ENCODE data around the gene TMA7B.

The TMA7B gene

GRCh38 chr22:39965748-39966147 lies 5.6 kb downstream of the TMA7B start:
- Histone ChIP-seq H3K36me3 (ENCODE audit: control insufficient read depth, insufficient read depth, low read length) (no peaks in the 10 kb centered on the region), H3K4me3 (ENCODE audit: low read length) (no peak overlapping the region), H3K9ac (ENCODE audit: low read length) (no peak overlapping the region), H3K27ac (ENCODE audit: low read depth, low read length) (no peak overlapping the region), H3K27me3 (ENCODE audit: control insufficient read depth, insufficient read depth, low read length) (no peaks in the 10 kb centered on the region), H3K4me1 (ENCODE audit: control insufficient read depth, insufficient read depth, low read length) (no peaks in the 10 kb centered on the region)

- no peak overlapping the region for H3K27ac ChIP-seq (ENCODE audit: low read depth, low read length)
Measured at GRCh38 chr22:39966470-39966869, 6.3 kb downstream of the TMA7B start.

GRCh38 chr22:39967103-39967829 lies 7.1 kb downstream of the TMA7B start:
- H3K27me3 ChIP-seq (ENCODE audit: control insufficient read depth, insufficient read depth, low read length), result no peaks in the 10 kb centered on the region

More at GRCh38 chr22:39966470-39966869, 6.3 kb downstream of the TMA7B start:
- Histone ChIP-seq H3K36me3 (ENCODE audit: control insufficient read depth, insufficient read depth, low read length) (no peaks in the 10 kb centered on the region), H3K4me3 (ENCODE audit: low read length) (no peak overlapping the region), H3K9ac (ENCODE audit: low read length) (no peak overlapping the region), H3K27me3 (ENCODE audit: control insufficient read depth, insufficient read depth, low read length) (no peaks in the 10 kb centered on the region), H3K4me1 (ENCODE audit: control insufficient read depth, insufficient read depth, low read length) (no peaks in the 10 kb centered on the region)

GRCh38 chr22:39967996-39968972 lies 8.1 kb downstream of the TMA7B start:
- no peaks in the 10 kb centered on the region for H3K36me3 ChIP-seq (ENCODE audit: control insufficient read depth, insufficient read depth, low read length)
- no peak overlapping the region for H3K27ac ChIP-seq (ENCODE audit: low read depth, low read length)
- H3K27me3 ChIP-seq (ENCODE audit: control insufficient read depth, insufficient read depth, low read length), result no peaks in the 10 kb centered on the region
- H3K9ac ChIP-seq (ENCODE audit: low read length), result no peak overlapping the region
- H3K4me1 ChIP-seq (ENCODE audit: control insufficient read depth, insufficient read depth, low read length), result no peaks in the 10 kb centered on the region
- H3K4me3 ChIP-seq (ENCODE audit: low read length), result no peak overlapping the region

More at GRCh38 chr22:39967103-39967829, 7.1 kb downstream of the TMA7B start:
- no peaks in the 10 kb centered on the region for H3K4me1 ChIP-seq (ENCODE audit: control insufficient read depth, insufficient read depth, low read length)
- no peaks in the 10 kb centered on the region for H3K36me3 ChIP-seq (ENCODE audit: control insufficient read depth, insufficient read depth, low read length)
- no peak overlapping the region for H3K27ac ChIP-seq (ENCODE audit: low read depth, low read length)
- no peak overlapping the region for H3K4me3 ChIP-seq (ENCODE audit: low read length)
- no peak overlapping the region for H3K9ac ChIP-seq (ENCODE audit: low read length)

- Histone ChIP-seq H3K27me3 (ENCODE audit: control insufficient read depth, insufficient read depth, low read length) (no peaks in the 10 kb centered on the region), H3K4me3 (ENCODE audit: low read length) (no peak overlapping the region), H3K9ac (ENCODE audit: low read length) (no peak overlapping the region), H3K36me3 (ENCODE audit: control insufficient read depth, insufficient read depth, low read length) (no peaks in the 10 kb centered on the region), H3K4me1 (ENCODE audit: control insufficient read depth, insufficient read depth, low read length) (no peaks in the 10 kb centered on the region), H3K27ac (ENCODE audit: low read depth, low read length) (no peak overlapping the region)
Measured at GRCh38 chr22:39970742-39971141, 10.5 kb downstream of the TMA7B start.

- no peaks in the 10 kb centered on the region for H3K4me1 ChIP-seq (ENCODE audit: control insufficient read depth, insufficient read depth, low read length)
- no peak overlapping the region for H3K27ac ChIP-seq (ENCODE audit: low read depth, low read length)
- H3K27me3 ChIP-seq (ENCODE audit: control insufficient read depth, insufficient read depth, low read length), result no peaks in the 10 kb centered on the region
- H3K36me3 ChIP-seq (ENCODE audit: control insufficient read depth, insufficient read depth, low read length), result no peaks in the 10 kb centered on the region
- H3K9ac ChIP-seq (ENCODE audit: low read length), result no peak overlapping the region
- no peak overlapping the region for H3K4me3 ChIP-seq (ENCODE audit: low read length)
Measured at GRCh38 chr22:39972641-39973040, 12.4 kb downstream of the TMA7B start.

- no peaks in the 10 kb centered on the region for H3K27me3 ChIP-seq (ENCODE audit: control insufficient read depth, insufficient read depth, low read length)
- no peak overlapping the region for H3K27ac ChIP-seq (ENCODE audit: low read depth, low read length)
- no peaks in the 10 kb centered on the region for H3K36me3 ChIP-seq (ENCODE audit: control insufficient read depth, insufficient read depth, low read length)
- no peaks in the 10 kb centered on the region for H3K4me1 ChIP-seq (ENCODE audit: control insufficient read depth, insufficient read depth, low read length)
- no peak overlapping the region for H3K9ac ChIP-seq (ENCODE audit: low read length)
- H3K4me3 ChIP-seq (ENCODE audit: low read length), result no peak overlapping the region
Measured at GRCh38 chr22:39973656-39974055, 13.5 kb downstream of the TMA7B start.

- no peaks in the 10 kb centered on the region for H3K36me3 ChIP-seq (ENCODE audit: control insufficient read depth, insufficient read depth, low read length)
- no peaks in the 10 kb centered on the region for H3K27me3 ChIP-seq (ENCODE audit: control insufficient read depth, insufficient read depth, low read length)
Measured at GRCh38 chr22:39974065-39974464, 13.9 kb downstream of the TMA7B start.

GRCh38 chr22:39979048-39979447 lies 18.9 kb downstream of the TMA7B start:
- H3K4me1 ChIP-seq (ENCODE audit: control insufficient read depth, insufficient read depth, low read length), result no peaks in the 10 kb centered on the region
- no peak overlapping the region for H3K4me3 ChIP-seq (ENCODE audit: low read length)
- H3K36me3 ChIP-seq (ENCODE audit: control insufficient read depth, insufficient read depth, low read length), result no peaks in the 10 kb centered on the region
- H3K27ac ChIP-seq (ENCODE audit: low read depth, low read length), result no peak overlapping the region
- H3K9ac ChIP-seq (ENCODE audit: low read length), result no peak overlapping the region
- no peaks in the 10 kb centered on the region for H3K27me3 ChIP-seq (ENCODE audit: control insufficient read depth, insufficient read depth, low read length)

More at GRCh38 chr22:39974065-39974464, 13.9 kb downstream of the TMA7B start:
- H3K27ac ChIP-seq (ENCODE audit: low read depth, low read length), result no peak overlapping the region
- no peaks in the 10 kb centered on the region for H3K4me1 ChIP-seq (ENCODE audit: control insufficient read depth, insufficient read depth, low read length)
- no peak overlapping the region for H3K4me3 ChIP-seq (ENCODE audit: low read length)
- no peak overlapping the region for H3K9ac ChIP-seq (ENCODE audit: low read length)

GRCh38 chr22:39979458-39979857 lies 19.3 kb downstream of the TMA7B start:
- H3K4me1 ChIP-seq (ENCODE audit: control insufficient read depth, insufficient read depth, low read length), result no peaks in the 10 kb centered on the region
- H3K9ac ChIP-seq (ENCODE audit: low read length), result no peak overlapping the region
- H3K27ac ChIP-seq (ENCODE audit: low read depth, low read length), result no peak overlapping the region
- H3K36me3 ChIP-seq (ENCODE audit: control insufficient read depth, insufficient read depth, low read length), result no peaks in the 10 kb centered on the region
- no peaks in the 10 kb centered on the region for H3K27me3 ChIP-seq (ENCODE audit: control insufficient read depth, insufficient read depth, low read length)
- H3K4me3 ChIP-seq (ENCODE audit: low read length), result no peak overlapping the region

- no peaks in the 10 kb centered on the region for H3K27me3 ChIP-seq (ENCODE audit: control insufficient read depth, insufficient read depth, low read length)
Measured at GRCh38 chr22:39980596-39980995, 20.4 kb downstream of the TMA7B start.

GRCh38 chr22:39983346-39983745 lies 23.1 kb downstream of the TMA7B start:
- H3K4me3 ChIP-seq (ENCODE audit: low read length), result no peak overlapping the region
- no peak overlapping the region for H3K27ac ChIP-seq (ENCODE audit: low read depth, low read length)
- no peaks in the 10 kb centered on the region for H3K4me1 ChIP-seq (ENCODE audit: control insufficient read depth, insufficient read depth, low read length)
- H3K9ac ChIP-seq (ENCODE audit: low read length), result no peak overlapping the region
- H3K36me3 ChIP-seq (ENCODE audit: control insufficient read depth, insufficient read depth, low read length), result no peaks in the 10 kb centered on the region
- no peaks in the 10 kb centered on the region for H3K27me3 ChIP-seq (ENCODE audit: control insufficient read depth, insufficient read depth, low read length)

More at GRCh38 chr22:39980596-39980995, 20.4 kb downstream of the TMA7B start:
- H3K4me3 ChIP-seq (ENCODE audit: low read length), result no peak overlapping the region
- no peaks in the 10 kb centered on the region for H3K4me1 ChIP-seq (ENCODE audit: control insufficient read depth, insufficient read depth, low read length)
- H3K36me3 ChIP-seq (ENCODE audit: control insufficient read depth, insufficient read depth, low read length), result no peaks in the 10 kb centered on the region
- H3K27ac ChIP-seq (ENCODE audit: low read depth, low read length), result no peak overlapping the region
- no peak overlapping the region for H3K9ac ChIP-seq (ENCODE audit: low read length)
